Ovary (tissue), 9 donors: ENCODE measurements around the gene OR2J1. TPM values are rescaled to one million over a fixed set of nuclear protein-coding genes. Genes with fewer than 3 reads are reported as not detected.
"Not testable (repeated sequence)": the region's sequence is repeated elsewhere in the genome, so short reads cannot be mapped to it uniquely, and the experiment has no call there.

Experiments
- DNase-seq, 5 donors: peaks; one replicate each; pipeline ENCODE4 v3.0.0-alpha.2; 2019 to 2020
- H3K27ac ChIP-seq, 2 donors: fragments of 200-600 bp; one replicate each; pipeline versions ENCODE4 v1.5.1 to v1.8.0; 2019 to 2022
- H3K27me3 ChIP-seq: fragments of 200-600 bp; one replicate; pipeline ENCODE4 v1.8.0; 2022
- H3K36me3 ChIP-seq: fragments of 200-600 bp; sonication (generic); one replicate; pipeline ENCODE4 v1.5.1; 2019
- H3K4me1 ChIP-seq: one replicate; pipeline ENCODE4 v1.8.1; 2013; ENCODE audit warnings: mild to moderate bottlenecking, moderate library complexity; ENCODE audit not compliant: insufficient read depth
- H3K4me3 ChIP-seq: fragments of 200-600 bp; sonication (generic); one replicate; pipeline ENCODE4 v1.5.1; 2017
- H3K9me3 ChIP-seq, 2 donors: fragments of 200-600 bp in 1 of 2; sonication (generic) in 1 of 2; one replicate each; pipeline versions ENCODE4 v1.5.1 to v1.8.1; 2013 to 2019; ENCODE audit warnings: mild to moderate bottlenecking in 1 of 2, moderate library complexity in 1 of 2
- CTCF ChIP-seq, 3 donors: fragments of 450-650 bp in 2 of 3; fragments of 200-600 bp in 1 of 3; IDR thresholded peaks; one replicate each; pipeline versions ENCODE4 v1.5.1 to v1.8.0; 2016 to 2022; ENCODE audit warnings: antibody characterized with exemption in 3 of 3, mild to moderate bottlenecking in 1 of 3
- EP300 ChIP-seq: sonication (generic); formaldehyde crosslinking; IDR thresholded peaks from one replicate; pipeline ENCODE4 v1.6.1; 2017; ENCODE audit warnings: antibody characterized with exemption
- POLR2A ChIP-seq: fragments of 450-650 bp; IDR thresholded peaks from one replicate; pipeline ENCODE4 v1.6.1; 2017; ENCODE audit warnings: antibody characterized with exemption, mild to moderate bottlenecking, moderate library complexity
- WGBS, 3 donors: extraction: QIAGEN DNeasy Blood & Tissue Kit in 1 of 3; methylation state at CpG; one replicate each; pipeline versions ENCODE4 v1.1.5 to v1.1.7; 2013 to 2017; 5-methylcytosine and 5-hydroxymethylcytosine counted together
- intact Hi-C, 4 donors: fragments of 100-400 bp; cut with DNase I; formaldehyde crosslinking; loops; one replicate each; pipeline versions ENCODE4 v1.11.0 to v1.15.1; 2022 to 2023
- polyA plus RNA-seq, 2 donors: library from polyadenylated mRNA; stranded (reverse); fragments of 200-250 nt in 1 of 2; fragments of 350-450 nt in 1 of 2; fragmentation: Illumina TruSeq in 1 of 2; extraction: RNeasy Lipid Tissue Mini Kit (QIAGEN cat#74804) in 1 of 2; gene quantifications; one replicate each; pipeline ENCODE4 v1.2.3, GENCODE V29; 2013 to 2014
- total RNA-seq, 7 donors: library from RNA; depleted of rRNA in 2 of 7; stranded (reverse); fragments of >200 nt in 2 of 7; fragmentation: NEBNext Ultra II Directional in 3 of 7; extraction: Animal tissue kit (Norgen Biotek cat#: 25700) in 3 of 7; gene quantifications; one replicate each; pipeline versions ENCODE4 v1.1.0 to v1.2.4, GENCODE V29; 2016 to 2023
- donor health status: DM: no; HTN: no; CAD: no; lungs with moderate emphysema.
- donor health status: DM: no; HTN: no; CAD: no.
- donor health status: Bipolar disorder and iron deficiency.
- donor health status: DM: yes; HTN: yes; CAD: no.
- donor health status: DM: no; HTN: no; CAD: no.
- donor health status: DM: yes; HTN: yes; CAD: no.

The OR2J1 gene
- total and polyA plus RNA-seq, 9 donors = not detected

GRCh38 chr6:29147074-29147473 is 47.8 kb downstream of the OR2J1 start:
- no peak for DNase-seq
- Histone ChIP-seq H3K4me1 (no peaks in the 10 kb centered on the region), H3K27ac (no peak overlapping the region), H3K36me3 (no peaks in the 10 kb centered on the region), H3K4me3 (no peak overlapping the region), H3K9me3 (peaks cover 0 to 2% of the 10 kb centered on the region in 2 donors), H3K27me3 (no peaks in the 10 kb centered on the region)
- WGBS, 3 donors = 75 to 84% (median 83%) methylated on average over 3 of the region's 3 CpGs
- TF ChIP-seq EP300 (no peak), POLR2A (no peak), CTCF (IDR thresholded peaks at IDR 0.05) (no peak)
- intact Hi-C loops = no loop called here

GRCh38 chr6:29149444-29149843 is 50.2 kb downstream of the OR2J1 start:
- intact Hi-C loops, DNase-seq, H3K36me3 ChIP-seq, H3K4me1 ChIP-seq, H3K9me3 ChIP-seq, H3K4me3 ChIP-seq, H3K27ac ChIP-seq, H3K27me3 ChIP-seq: not testable (repeated sequence)
- 73 to 78% (median 75%) methylated on average over 3 of the region's 3 CpGs for WGBS, 3 donors

Other genes starting within 250 kb of the OR2J1 start
- gene TRIM27, start 175.5 kb upstream of the OR2J1 start, total RNA-seq = 10 to 100 TPM; 43.7 to 57.6 (median 48.8) TPM
- gene TRIM27, start 175.5 kb upstream of the OR2J1 start, polyA plus RNA-seq = 10 to 100 TPM; 33.3 to 61.1 TPM
- gene ZNF311, start 94.2 kb upstream of the OR2J1 start, total RNA-seq = 1 to 10 TPM in 5 of 7 donors, under 1 TPM in 2; 0.34 to 3.3 (median 1.4) TPM
- 1 to 10 TPM; 1.4 to 1.7 TPM for gene ZNF311, start 94.2 kb upstream of the OR2J1 start, polyA plus RNA-seq
- gene OR2W1, start 54.3 kb upstream of the OR2J1 start, total RNA-seq = not detected
- gene OR2W1, start 54.3 kb upstream of the OR2J1 start, polyA plus RNA-seq = not detected
- not detected for gene OR2B3, start 12.2 kb upstream of the OR2J1 start, total RNA-seq
- gene OR2B3, start 12.2 kb upstream of the OR2J1 start, polyA plus RNA-seq = not detected
- gene OR2J3, start 8.6 kb downstream of the OR2J1 start, total RNA-seq = under 1 TPM in 3 of 7 donors, not detected in 4; 0.05 to 0.13 (median 0.12) TPM
- not detected for gene OR2J3, start 8.6 kb downstream of the OR2J1 start, polyA plus RNA-seq
- under 1 TPM in 2 of 7 donors, not detected in 5; 0.15 to 0.23 TPM for gene OR2J2, start 71.4 kb downstream of the OR2J1 start, total RNA-seq
- gene OR2J2, start 71.4 kb downstream of the OR2J1 start, polyA plus RNA-seq = not detected
- under 1 TPM in 1 of 7 donors, not detected in 6; 0.34 TPM for gene OR14J1, start 202.2 kb downstream of the OR2J1 start, total RNA-seq
- not detected for gene OR14J1, start 202.2 kb downstream of the OR2J1 start, polyA plus RNA-seq